NCI-H774 (cell line): ENCODE results near the gene KCTD5.

Source experiments
- DNase-seq: peaks from one replicate; lab custom pipeline; 2025; lab: John Stamatoyannopoulos, UW

KCTD5 gene

GRCh38 chr16:2726923-2727322 is 44.6 kb downstream of the KCTD5 start:
- DNase-seq = no peak

- no peak for DNase-seq
Measured at GRCh38 chr16:2728034-2728433, 45.7 kb downstream of the KCTD5 start.

GRCh38 chr16:2734844-2735515 is 52.7 kb downstream of the KCTD5 start:
- DNase-seq = no peak

GRCh38 chr16:2736476-2737237 is 54.3 kb downstream of the KCTD5 start:
- no peak for DNase-seq

GRCh38 chr16:2737238-2737605 is 54.9 kb downstream of the KCTD5 start:
- DNase-seq = no peak

GRCh38 chr16:2737895-2738418 is 55.6 kb downstream of the KCTD5 start:
- no peak for DNase-seq

GRCh38 chr16:2738615-2739014 is 56.3 kb downstream of the KCTD5 start:
- no peak for DNase-seq

- no peak for DNase-seq
Measured at GRCh38 chr16:2739625-2740430, 57.5 kb downstream of the KCTD5 start.

- no peak for DNase-seq
Measured at GRCh38 chr16:2740476-2740875, 58.2 kb downstream of the KCTD5 start.

- DNase-seq = no peak
Measured at GRCh38 chr16:2741168-2741567, 58.8 kb downstream of the KCTD5 start.

- DNase-seq = no peak
Measured at GRCh38 chr16:2742323-2743006, 60.1 kb downstream of the KCTD5 start.

GRCh38 chr16:2743007-2743810 is 60.9 kb downstream of the KCTD5 start:
- no peak for DNase-seq

- DNase-seq = no peak
Measured at GRCh38 chr16:2744711-2745110, 62.4 kb downstream of the KCTD5 start.

- no peak for DNase-seq
Measured at GRCh38 chr16:2745116-2745890, 63.0 kb downstream of the KCTD5 start.

- no peak for DNase-seq
Measured at GRCh38 chr16:2745961-2746360, 63.6 kb downstream of the KCTD5 start.

GRCh38 chr16:2748757-2749455 is 66.6 kb downstream of the KCTD5 start:
- peak; percentile 33 for DNase-seq

GRCh38 chr16:2749476-2749875 is 67.2 kb downstream of the KCTD5 start:
- no peak for DNase-seq

- DNase-seq = no peak
Measured at GRCh38 chr16:2749936-2750335, 67.6 kb downstream of the KCTD5 start.

- peak; percentile 25 for DNase-seq
Measured at GRCh38 chr16:2751577-2752034, 69.3 kb downstream of the KCTD5 start.
